Neuronal stem cell (in vitro differentiated cells): Measurements from ENCODE around the gene GGTLC1.

Experiments used
- DNase-seq: peaks from one replicate; pipeline ENCODE4 v3.0.0-alpha.2; 2013; ENCODE audit warnings: low spot score
- H2AFZ ChIP-seq: one replicate; pipeline ENCODE4 v1.6.1; 2013; ENCODE audit warnings: mild to moderate bottlenecking, low read length, inconsistent platforms
- H2AK5ac ChIP-seq: 2 replicates; pipeline ENCODE4 v1.6.1; 2013; ENCODE audit warnings: low read depth, mild to moderate bottlenecking, inconsistent platforms, low read length, moderate library complexity, mixed read lengths
- H2BK120ac ChIP-seq: 2 replicates; pipeline ENCODE4 v1.6.1; 2013; ENCODE audit warnings: low read depth, mild to moderate bottlenecking, inconsistent platforms, low read length, moderate library complexity, mixed read lengths
- H2BK12ac ChIP-seq: one replicate; pipeline ENCODE4 v1.6.1; 2013; ENCODE audit warnings: low read length, inconsistent platforms
- H2BK15ac ChIP-seq: 2 replicates; pipeline ENCODE4 v1.6.1; 2013; ENCODE audit warnings: mild to moderate bottlenecking, low read length, inconsistent platforms, mixed read lengths
- H2BK5ac ChIP-seq: one replicate; pipeline ENCODE4 v1.6.1; 2013; ENCODE audit warnings: inconsistent platforms, mild to moderate bottlenecking, low read length, moderate library complexity
- H3K14ac ChIP-seq: one replicate; pipeline ENCODE4 v1.6.1; 2013; ENCODE audit warnings: low read length, inconsistent platforms
- H3K18ac ChIP-seq: 2 replicates; pipeline ENCODE4 v1.6.1; 2013; ENCODE audit warnings: low read length, inconsistent platforms
- H3K23ac ChIP-seq: 2 replicates; pipeline ENCODE4 v1.6.1; 2013; ENCODE audit warnings: low read depth, mild to moderate bottlenecking, mixed read lengths, low read length, inconsistent platforms; ENCODE audit not compliant: poor library complexity
- H3K27ac ChIP-seq: replicated peaks from 3 replicates; pipeline ENCODE4 v1.5.1; 2013; ENCODE audit warnings: low read length, inconsistent platforms
- H3K27me3 ChIP-seq, 3 experiments: 2 replicates each; pipeline ENCODE4 v1.6.1; 2013; ENCODE audit warnings: low read length in 3 of 3, mild to moderate bottlenecking in 2 of 3, inconsistent platforms in 1 of 3, low read depth in 1 of 3, mixed read lengths in 1 of 3, moderate library complexity in 1 of 3; ENCODE audit not compliant: control insufficient read depth in 3 of 3, insufficient read depth in 3 of 3
- H3K36me3 ChIP-seq, 2 donors: replicated peaks in 1 of 2; 2 replicates each; pipeline ENCODE4 v1.6.1; 2013; ENCODE audit warnings: low read length in 2 of 2; ENCODE audit not compliant: control insufficient read depth in 2 of 2, insufficient read depth in 2 of 2
- H3K4ac ChIP-seq: 2 replicates; pipeline ENCODE4 v1.6.1; 2013; ENCODE audit warnings: inconsistent platforms, mild to moderate bottlenecking, low read length, moderate library complexity
- H3K4me1 ChIP-seq, 2 donors: 1 replicate in 1 of 2; 2 replicates in 1 of 2; pipeline ENCODE4 v1.6.1; 2013; ENCODE audit warnings: low read length in 2 of 2, low read depth in 1 of 2; ENCODE audit not compliant: control insufficient read depth in 2 of 2, insufficient read depth in 1 of 2
- H3K4me2 ChIP-seq: one replicate; pipeline ENCODE4 v1.6.1; 2013; ENCODE audit warnings: mild to moderate bottlenecking, low read length, inconsistent platforms; ENCODE audit not compliant: insufficient read depth, poor library complexity, severe bottlenecking
- H3K4me3 ChIP-seq, 2 donors: 2 replicates each; pipeline ENCODE4 v1.5.1; 2013; ENCODE audit warnings: low read length in 2 of 2, mild to moderate bottlenecking in 2 of 2, inconsistent platforms in 1 of 2, moderate library complexity in 1 of 2
- H3K79me1 ChIP-seq: one replicate; pipeline ENCODE4 v1.6.1; 2013; ENCODE audit warnings: low read depth, mild to moderate bottlenecking, inconsistent platforms, low read length, moderate library complexity
- H3K9ac ChIP-seq: one replicate; pipeline ENCODE4 v1.6.1; 2013; ENCODE audit warnings: mild to moderate bottlenecking, low read depth, low read length, inconsistent platforms; ENCODE audit not compliant: poor library complexity
- H3K9me3 ChIP-seq, 2 donors: replicated peaks in 1 of 2; 2 replicates each; pipeline versions ENCODE3 to v1.6.1; 2013; ENCODE audit warnings: low read length in 2 of 2, mild to moderate bottlenecking in 2 of 2, inconsistent platforms in 1 of 2, low read depth in 1 of 2, mixed read lengths in 1 of 2, moderate library complexity in 1 of 2; ENCODE audit not compliant: control insufficient read depth in 2 of 2, insufficient read depth in 1 of 2
- H4K8ac ChIP-seq: one replicate; pipeline ENCODE4 v1.6.1; 2013; ENCODE audit warnings: low read depth, mild to moderate bottlenecking, inconsistent platforms, low read length, moderate library complexity
- H4K91ac ChIP-seq: one replicate; pipeline ENCODE4 v1.6.1; 2013; ENCODE audit warnings: low read length, low read depth, mild to moderate bottlenecking, inconsistent platforms; ENCODE audit not compliant: poor library complexity
- WGBS, 2 donors: extraction: QIAGEN DNeasy Blood & Tissue Kit; methylation state at CpG; one replicate each; pipeline ENCODE4 v1.1.7; 2013; ENCODE audit warnings: missing lambda C conversion rate in 2 of 2, mixed read lengths in 1 of 2; ENCODE audit not compliant: insufficient read length in 2 of 2, insufficient replicate concordance in 1 of 2; ENCODE audit errors: extremely low coverage in 2 of 2; 5-methylcytosine and 5-hydroxymethylcytosine counted together

GGTLC1 gene

GRCh38 chr20:23967616-23967979, 21.0 kb downstream of the GGTLC1 start:
- H4K91ac ChIP-seq, result no peak overlapping the region
- DNase-seq, result no peak
- H3K4me2 ChIP-seq, result no peak overlapping the region
- no peak overlapping the region for H2AFZ ChIP-seq
- H4K8ac ChIP-seq, result no peak overlapping the region
- no CpG with 5 or more reads among the region's 7 CpGs for WGBS, 2 donors
- H3K4ac ChIP-seq, result no peak overlapping the region
- H3K36me3 ChIP-seq, result no peaks in the 10 kb centered on the region
- no peak overlapping the region for H3K4me3 ChIP-seq
- no peak overlapping the region for H3K27ac ChIP-seq
- no peak overlapping the region for H2AK5ac ChIP-seq
- no peak overlapping the region for H2BK120ac ChIP-seq
- no peak overlapping the region for H2BK5ac ChIP-seq
- H2BK12ac ChIP-seq, result no peak overlapping the region
- H3K18ac ChIP-seq, result no peak overlapping the region
- H3K27me3 ChIP-seq, result no peaks in the 10 kb centered on the region
- H3K79me1 ChIP-seq, result no peaks in the 10 kb centered on the region
- H3K9me3 ChIP-seq, result peaks cover 0 to 4% of the 10 kb centered on the region in 2 donors
- no peak overlapping the region for H2BK15ac ChIP-seq
- H3K14ac ChIP-seq, result no peak overlapping the region
- H3K9ac ChIP-seq, result no peak overlapping the region
- H3K4me1 ChIP-seq, result no peaks in the 10 kb centered on the region
- H3K23ac ChIP-seq, result no peak overlapping the region

GRCh38 chr20:23966927-23967615, 21.5 kb downstream of the GGTLC1 start:
- no peak overlapping the region for H3K27ac ChIP-seq
- H2AFZ ChIP-seq, result no peak overlapping the region
- no peak overlapping the region for H3K4me3 ChIP-seq
- no peak overlapping the region for H3K4ac ChIP-seq
- H2BK15ac ChIP-seq, result no peak overlapping the region
- no peak overlapping the region for H4K91ac ChIP-seq
- no peak overlapping the region for H2BK5ac ChIP-seq
- peaks cover 0 to 4% of the 10 kb centered on the region in 2 donors for H3K9me3 ChIP-seq
- no peak overlapping the region for H3K9ac ChIP-seq
- H3K4me2 ChIP-seq, result no peak overlapping the region
- H2AK5ac ChIP-seq, result no peak overlapping the region
- no peaks in the 10 kb centered on the region for H3K36me3 ChIP-seq
- no peak overlapping the region for H2BK12ac ChIP-seq
- no CpG with 5 or more reads among the region's 8 CpGs for WGBS, 2 donors
- H2BK120ac ChIP-seq, result no peak overlapping the region
- H3K23ac ChIP-seq, result no peak overlapping the region
- no peak overlapping the region for H4K8ac ChIP-seq
- no peaks in the 10 kb centered on the region for H3K79me1 ChIP-seq
- H3K27me3 ChIP-seq, result no peaks in the 10 kb centered on the region
- H3K14ac ChIP-seq, result no peak overlapping the region
- H3K4me1 ChIP-seq, result no peaks in the 10 kb centered on the region
- no peak overlapping the region for H3K18ac ChIP-seq
- DNase-seq, result no peak

- Histone ChIP-seq H3K36me3 (no peaks in the 10 kb centered on the region), H3K9ac (no peak overlapping the region), H4K8ac (no peak overlapping the region)
These were observed 22.3 kb downstream of the GGTLC1 start for GRCh38 chr20:23966298-23966697.

GRCh38 chr20:23963941-23964340, 24.6 kb downstream of the GGTLC1 start:
- no peak overlapping the region for H3K18ac ChIP-seq
- H3K4me1 ChIP-seq, result no peaks in the 10 kb centered on the region
- no peak overlapping the region for H2BK12ac ChIP-seq
- no peak overlapping the region for H2BK120ac ChIP-seq
- no peak overlapping the region for H3K4ac ChIP-seq
- H3K4me2 ChIP-seq, result no peak overlapping the region
- no peak overlapping the region for H3K14ac ChIP-seq
- no peak overlapping the region for H3K9ac ChIP-seq
- H3K36me3 ChIP-seq, result no peaks in the 10 kb centered on the region
- WGBS, 2 donors, result 100% methylated on average over 1 of the region's 1 CpG; no CpG with 5 or more reads in 1 of the 2 donors
- no peak for DNase-seq
- H2BK5ac ChIP-seq, result no peak overlapping the region
- no peak overlapping the region for H3K4me3 ChIP-seq
- no peak overlapping the region for H2AFZ ChIP-seq
- H3K9me3 ChIP-seq, result peaks cover 0 to 4% of the 10 kb centered on the region in 2 donors
- no peak overlapping the region for H2AK5ac ChIP-seq
- no peaks in the 10 kb centered on the region for H3K27me3 ChIP-seq
- H4K91ac ChIP-seq, result no peak overlapping the region
- H2BK15ac ChIP-seq, result no peak overlapping the region
- no peak overlapping the region for H3K27ac ChIP-seq
- no peaks in the 10 kb centered on the region for H3K79me1 ChIP-seq
- H4K8ac ChIP-seq, result no peak overlapping the region
- no peak overlapping the region for H3K23ac ChIP-seq

More at GRCh38 chr20:23966298-23966697, 22.3 kb downstream of the GGTLC1 start:
- H4K91ac ChIP-seq, result no peak overlapping the region
- WGBS, 2 donors, result no CpG with 5 or more reads among the region's 6 CpGs
- H3K79me1 ChIP-seq, result no peaks in the 10 kb centered on the region
- H3K18ac ChIP-seq, result no peak overlapping the region
- no peak for DNase-seq
- H3K14ac ChIP-seq, result no peak overlapping the region
- no peak overlapping the region for H2BK5ac ChIP-seq
- H2BK120ac ChIP-seq, result no peak overlapping the region
- no peak overlapping the region for H3K4me2 ChIP-seq
- H3K4ac ChIP-seq, result no peak overlapping the region
- no peak overlapping the region for H3K23ac ChIP-seq
- no peak overlapping the region for H2AK5ac ChIP-seq
- H2AFZ ChIP-seq, result no peak overlapping the region
- H3K27me3 ChIP-seq, result no peaks in the 10 kb centered on the region
- no peak overlapping the region for H3K27ac ChIP-seq
- H3K9me3 ChIP-seq, result peaks cover 0 to 4% of the 10 kb centered on the region in 2 donors
- H2BK12ac ChIP-seq, result no peak overlapping the region
- no peaks in the 10 kb centered on the region for H3K4me1 ChIP-seq
- H3K4me3 ChIP-seq, result no peak overlapping the region
- no peak overlapping the region for H2BK15ac ChIP-seq
